Measurements from ENCODE around the gene IFT52. TPM values are rescaled to one million over a fixed set of nuclear protein-coding genes. Genes with fewer than 3 reads are reported as not detected.

IFT52 gene
- total RNA-seq, 2 donors from 2014 or later: 17.6 to 18.1 TPM

DNA sequence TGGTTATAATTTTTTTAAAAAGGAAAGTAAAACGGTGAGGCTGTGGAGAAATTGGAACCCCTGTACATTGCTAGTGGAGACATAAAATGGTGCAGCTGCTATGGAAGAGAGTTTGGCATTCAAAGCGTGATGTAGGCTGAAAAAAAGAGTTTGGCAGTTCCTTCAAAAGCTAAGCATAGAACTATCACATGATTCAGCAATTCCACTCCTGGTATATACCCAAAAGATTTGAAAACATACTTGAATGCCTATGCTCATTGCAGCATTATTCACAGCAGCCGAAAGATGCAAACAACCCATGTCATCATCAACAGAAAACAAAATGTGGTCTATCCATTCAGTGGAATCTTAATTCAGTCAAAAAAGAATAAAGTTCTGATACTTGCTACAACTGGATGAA lies 36.4 kb upstream of the IFT52 start:
- no peaks in the 10 kb centered on the region for H3K9me3 ChIP-seq
- H3K27me3 ChIP-seq (replicated peaks; ENCODE audit: insufficient read depth): no peaks in the 10 kb centered on the region
- no peak overlapping the region for H3K27ac ChIP-seq
- no peak overlapping the region for H3K4me3 ChIP-seq
- no peaks in the 10 kb centered on the region for H3K4me1 ChIP-seq (ENCODE audit: control insufficient read depth in 1 of 2, low read depth in 2 of 2)
- ATAC-seq (ENCODE audit: insufficient number of reproducible peaks, low FRiP score, low read depth) (no peak), DNase-seq (ENCODE audit: low spot score) (no peak)
- H3K36me3 ChIP-seq: no peaks in the 10 kb centered on the region
- no peak for TF ChIP-seq CTCF (IDR thresholded peaks at IDR 0.05)

DNA sequence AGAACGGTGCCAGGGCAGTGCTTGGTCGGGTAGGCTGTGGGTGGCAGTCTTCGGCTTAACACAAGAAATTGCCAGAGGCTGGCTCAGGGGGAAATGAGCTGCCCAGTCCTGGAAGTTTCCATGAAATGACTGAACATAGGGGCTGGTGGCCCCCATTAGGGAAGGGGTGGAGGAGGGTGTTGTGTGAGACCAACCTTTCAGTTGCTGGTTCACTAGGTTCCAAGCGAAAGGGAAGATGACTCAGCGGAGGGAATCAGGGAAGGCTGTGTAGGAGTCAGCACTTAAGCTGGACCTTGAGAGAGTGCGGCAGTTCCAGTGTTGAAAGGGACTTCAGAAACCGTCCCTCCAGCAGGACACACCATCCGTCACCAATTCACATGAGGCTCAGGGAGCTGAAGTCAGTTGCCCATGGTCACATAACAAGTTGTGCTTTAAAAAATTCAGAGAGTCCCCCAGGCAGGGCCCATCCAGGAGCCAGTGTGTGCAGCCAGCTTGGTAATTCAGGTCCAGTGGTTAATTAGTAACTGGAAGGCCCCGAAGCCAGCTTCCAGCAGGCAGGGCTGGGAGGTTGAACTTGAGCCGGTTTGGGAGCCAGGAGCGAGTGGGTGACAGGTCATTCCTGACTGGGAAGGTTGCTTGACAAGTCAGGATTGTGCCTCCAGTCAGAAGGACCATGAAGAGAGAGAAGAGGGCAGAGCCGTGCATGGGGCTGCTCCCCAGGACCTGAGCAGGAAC lies 32.2 kb upstream of the IFT52 start, which contains the start of gene SGK2:
Gene SGK2 (plus strand): TSS at position 616 of the 735 bp plus-strand sequence. CDS start 7,469 bp downstream, outside the sequence.
- TF ChIP-seq CTCF (IDR thresholded peaks at IDR 0.05): no peak
- Histone ChIP-seq H3K4me3 (no peak within 1 kb of the TSS), H3K27ac (no peak within 1 kb of the TSS), H3K36me3 (no peaks in the 10 kb centered on the region), H3K27me3 (replicated peaks; ENCODE audit: insufficient read depth) (no peaks in the 10 kb centered on the region), H3K9me3 (no peaks in the 10 kb centered on the region), H3K4me1 (ENCODE audit: control insufficient read depth in 1 of 2, low read depth in 2 of 2) (no peaks in the 10 kb centered on the region)
- DNase-seq (ENCODE audit: low spot score) (no peak), ATAC-seq (ENCODE audit: insufficient number of reproducible peaks, low FRiP score, low read depth) (no peak)

DNA sequence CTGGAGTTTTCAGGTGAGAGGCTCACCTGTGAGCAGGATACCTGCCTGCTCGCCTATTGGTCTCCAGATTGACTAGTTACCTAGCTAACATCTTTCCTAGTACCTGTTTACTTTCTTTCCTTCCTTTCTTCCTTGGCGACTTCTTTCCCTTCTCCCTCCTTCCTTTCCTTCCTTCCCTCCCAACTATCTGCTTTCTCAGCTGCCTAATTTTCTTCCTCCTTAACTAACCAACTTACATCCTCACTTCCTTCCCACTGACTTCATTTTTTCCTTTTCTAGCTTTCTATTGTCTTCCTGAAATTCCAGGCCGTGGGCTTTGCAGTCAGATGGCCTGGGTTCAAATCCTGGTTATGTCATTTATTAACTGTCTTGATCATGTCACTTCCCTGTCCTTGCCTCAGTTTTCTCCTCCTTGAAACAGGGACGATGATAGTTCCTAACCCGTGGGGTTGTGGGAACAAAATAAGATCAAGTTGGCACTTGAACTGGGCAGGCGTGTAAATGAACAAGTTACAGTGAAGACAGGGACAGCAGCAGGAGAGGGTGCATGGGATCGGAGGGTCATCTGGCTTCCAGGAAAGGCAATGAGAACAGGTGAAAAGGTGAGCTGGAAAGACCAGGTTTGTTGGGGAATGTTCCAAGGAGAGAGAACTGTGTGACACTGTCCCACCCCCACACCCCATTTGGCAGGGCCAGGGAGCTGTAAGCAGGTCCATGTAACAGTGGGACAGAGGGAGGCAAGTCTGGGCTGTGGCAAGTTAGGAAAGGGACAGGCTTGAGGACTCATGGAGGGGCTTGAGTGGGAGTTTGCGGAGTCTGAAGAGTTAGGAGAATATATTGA lies 31.4 kb upstream of the IFT52 start:
- H3K4me3 ChIP-seq: no peak overlapping the region
- H3K27me3 ChIP-seq (replicated peaks; ENCODE audit: insufficient read depth): no peaks in the 10 kb centered on the region
- ATAC-seq (ENCODE audit: insufficient number of reproducible peaks, low FRiP score, low read depth) (no peak), DNase-seq (ENCODE audit: low spot score) (no peak)
- no peak for TF ChIP-seq CTCF (IDR thresholded peaks at IDR 0.05)
- no peaks in the 10 kb centered on the region for H3K9me3 ChIP-seq
- H3K27ac ChIP-seq: no peak overlapping the region
- H3K4me1 ChIP-seq (ENCODE audit: control insufficient read depth in 1 of 2, low read depth in 2 of 2): no peaks in the 10 kb centered on the region
- H3K36me3 ChIP-seq: no peaks in the 10 kb centered on the region

DNA sequence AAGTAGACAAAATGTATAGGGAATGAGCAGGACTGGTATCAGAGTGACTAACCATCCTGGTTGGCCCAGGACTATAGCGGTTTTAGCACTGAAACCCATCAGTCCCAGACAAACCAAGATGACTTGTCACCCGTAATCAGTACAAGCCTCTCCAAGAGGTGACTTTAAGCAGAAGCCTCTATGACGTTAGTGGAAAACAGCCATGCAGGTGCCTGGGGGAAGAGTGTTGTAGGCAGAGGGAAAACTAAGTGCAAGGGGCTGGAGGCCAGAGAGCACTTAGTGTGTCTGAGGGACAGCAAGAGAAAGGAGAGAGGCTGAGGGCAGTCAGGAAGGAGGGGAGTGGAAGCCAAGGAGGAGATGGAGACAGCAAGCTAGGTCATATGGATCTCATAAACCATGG lies 29.8 kb upstream of the IFT52 start:
- no peak for DNase-seq (ENCODE audit: low spot score)

More for the DNA sequence above, 29.8 kb upstream of the IFT52 start:
- no peak overlapping the region for H3K4me3 ChIP-seq
- ATAC-seq (ENCODE audit: insufficient number of reproducible peaks, low FRiP score, low read depth): no peak
- TF ChIP-seq CTCF (IDR thresholded peaks at IDR 0.05): no peak
- H3K36me3 ChIP-seq: no peaks in the 10 kb centered on the region
- no peaks in the 10 kb centered on the region for H3K27me3 ChIP-seq (replicated peaks; ENCODE audit: insufficient read depth)
- no peaks in the 10 kb centered on the region for H3K9me3 ChIP-seq
- H3K27ac ChIP-seq: no peak overlapping the region
- H3K4me1 ChIP-seq (ENCODE audit: control insufficient read depth in 1 of 2, low read depth in 2 of 2): no peaks in the 10 kb centered on the region
